NCI-H2107 treated with DMSO at 0.1 percent for 48 hours (cell line): ENCODE data around the gene RAB11FIP3.
"Not testable (repeated sequence)": the region's sequence is repeated elsewhere in the genome, so short reads cannot be mapped to it uniquely, and the experiment has no call there.

ENCODE experiments used
- DNase-seq: peaks from one replicate; lab custom pipeline; 2025; ENCODE audit not compliant: unreplicated experiment; lab: John Stamatoyannopoulos, UW

RAB11FIP3 gene

DNA sequence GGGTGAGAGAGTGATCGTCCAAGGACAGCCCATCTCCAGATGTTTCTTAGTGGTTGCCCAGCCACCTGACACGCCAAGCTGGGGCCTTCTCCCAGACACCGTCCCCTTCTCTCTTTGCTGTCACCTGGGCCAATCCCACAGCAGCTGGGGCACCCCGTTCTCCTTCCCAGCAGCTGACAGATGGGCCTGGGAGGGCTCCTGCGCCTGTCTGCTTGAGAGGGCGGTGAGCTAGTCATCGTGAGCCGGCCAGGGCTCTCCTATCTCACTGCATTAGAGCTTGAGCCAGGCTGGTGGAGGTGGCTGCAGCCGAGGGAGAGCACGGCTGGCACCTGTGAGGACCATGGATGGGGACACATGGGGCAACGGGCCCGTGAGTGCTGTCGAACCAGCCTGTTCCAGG is 41.2 kb downstream of the RAB11FIP3 start:
- no peak for DNase-seq

DNA sequence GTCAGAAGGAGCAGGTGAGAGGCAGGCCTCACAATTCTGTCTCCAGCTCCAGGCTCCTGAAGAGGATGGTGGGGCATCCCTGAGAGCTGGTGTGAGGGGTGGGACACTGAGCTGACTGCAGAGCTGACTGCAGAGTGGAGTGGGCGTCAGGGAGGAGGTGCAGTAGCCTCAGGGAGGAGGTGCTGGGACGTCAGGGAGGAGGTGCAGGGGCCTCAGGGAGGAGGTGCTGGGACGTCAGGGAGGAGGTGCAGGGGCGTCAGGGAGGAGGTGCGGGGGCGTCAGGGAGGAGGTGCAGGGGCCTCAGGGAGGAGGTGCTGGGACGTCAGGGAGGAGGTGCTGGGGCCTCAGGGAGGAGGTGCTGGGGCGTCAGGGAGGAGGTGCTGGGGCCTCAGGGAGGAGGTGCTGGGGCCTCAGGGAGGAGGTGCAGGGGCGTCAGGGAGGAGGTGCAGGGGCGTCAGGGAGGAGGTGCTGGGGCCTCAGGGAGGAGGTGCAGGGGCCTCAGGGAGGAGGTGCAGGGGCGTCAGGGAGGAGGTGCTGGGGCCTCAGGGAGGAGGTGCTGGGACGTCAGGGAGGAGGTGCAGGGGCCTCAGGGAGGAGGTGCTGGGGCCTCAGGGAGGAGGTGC is 41.9 kb downstream of the RAB11FIP3 start:
- DNase-seq: not testable (repeated sequence)

DNA sequence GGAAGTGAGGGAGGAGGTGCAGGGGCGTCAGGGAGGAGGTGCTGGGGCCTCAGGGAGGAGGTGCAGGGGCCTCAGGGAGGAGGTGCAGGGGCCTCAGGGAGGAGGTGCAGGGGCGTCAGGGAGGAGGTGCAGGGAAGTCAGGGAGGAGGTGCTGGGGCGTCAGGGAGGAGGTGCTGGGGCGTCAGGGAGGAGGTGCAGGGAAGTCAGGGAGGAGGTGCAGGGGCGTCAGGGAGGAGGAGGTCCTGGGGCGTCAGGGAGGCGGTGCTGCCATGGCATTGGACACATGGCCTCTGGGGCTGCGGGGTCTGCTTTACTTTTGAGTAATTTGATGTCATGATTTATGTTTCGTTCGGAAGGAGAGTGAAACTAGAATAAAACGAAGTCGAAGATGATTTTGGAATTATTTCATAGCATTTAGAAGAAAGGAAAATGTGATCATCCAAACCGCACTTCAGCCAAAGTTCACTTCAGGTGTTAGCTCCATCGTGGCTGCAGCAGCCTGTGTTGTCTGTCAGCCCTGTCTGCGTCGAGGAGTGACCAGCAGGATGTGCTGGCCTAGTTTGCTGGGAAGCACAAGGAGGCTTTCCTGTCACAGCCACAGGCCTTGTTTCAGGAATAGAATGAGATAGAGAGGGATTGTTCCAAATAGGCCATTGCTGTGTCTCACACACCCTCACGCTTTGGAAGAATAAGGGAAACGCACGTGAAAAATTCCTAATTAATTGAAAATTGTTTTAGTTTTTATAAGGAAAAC is 42.8 kb downstream of the RAB11FIP3 start:
- no peak for DNase-seq

DNA sequence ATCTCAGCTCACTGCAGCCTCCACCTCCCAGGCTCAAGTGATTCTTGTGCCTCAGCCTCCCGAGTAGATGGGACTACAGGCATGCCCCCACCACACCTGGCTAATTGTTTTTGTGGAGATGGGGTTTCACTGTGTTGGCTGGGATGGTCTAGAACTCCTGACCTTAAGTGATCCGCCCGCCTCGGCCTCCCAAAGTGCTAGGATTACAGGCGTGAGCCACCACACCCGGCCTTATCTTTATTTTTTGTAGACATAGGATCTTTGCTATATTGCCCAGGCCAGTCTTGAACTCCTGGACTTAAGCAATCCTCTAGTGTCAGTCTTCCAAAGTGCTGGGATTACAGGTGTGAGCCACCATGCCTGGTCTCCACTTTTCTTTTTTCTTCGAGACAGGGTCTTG is 44.0 kb downstream of the RAB11FIP3 start:
- not testable (repeated sequence) for DNase-seq

DNA sequence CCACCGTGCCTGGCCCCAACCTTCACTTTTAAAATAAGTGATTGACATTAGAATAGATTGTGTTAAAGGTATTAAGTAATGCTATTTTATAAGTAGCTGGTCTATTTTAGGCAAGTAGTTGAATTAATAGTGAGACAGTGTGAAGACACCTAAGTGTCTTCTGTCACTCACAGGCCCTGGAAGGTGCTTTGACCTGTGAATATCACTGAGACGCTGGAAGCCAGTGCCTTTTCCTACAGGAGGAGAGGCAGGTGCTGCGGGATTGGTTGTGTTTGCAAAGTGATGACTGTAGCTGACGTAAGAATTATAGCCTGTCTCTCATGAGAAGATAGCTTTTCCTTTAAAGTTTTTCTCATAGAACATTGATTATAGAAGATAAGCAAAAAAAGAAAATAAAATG is 45.0 kb downstream of the RAB11FIP3 start:
- no peak for DNase-seq

DNA sequence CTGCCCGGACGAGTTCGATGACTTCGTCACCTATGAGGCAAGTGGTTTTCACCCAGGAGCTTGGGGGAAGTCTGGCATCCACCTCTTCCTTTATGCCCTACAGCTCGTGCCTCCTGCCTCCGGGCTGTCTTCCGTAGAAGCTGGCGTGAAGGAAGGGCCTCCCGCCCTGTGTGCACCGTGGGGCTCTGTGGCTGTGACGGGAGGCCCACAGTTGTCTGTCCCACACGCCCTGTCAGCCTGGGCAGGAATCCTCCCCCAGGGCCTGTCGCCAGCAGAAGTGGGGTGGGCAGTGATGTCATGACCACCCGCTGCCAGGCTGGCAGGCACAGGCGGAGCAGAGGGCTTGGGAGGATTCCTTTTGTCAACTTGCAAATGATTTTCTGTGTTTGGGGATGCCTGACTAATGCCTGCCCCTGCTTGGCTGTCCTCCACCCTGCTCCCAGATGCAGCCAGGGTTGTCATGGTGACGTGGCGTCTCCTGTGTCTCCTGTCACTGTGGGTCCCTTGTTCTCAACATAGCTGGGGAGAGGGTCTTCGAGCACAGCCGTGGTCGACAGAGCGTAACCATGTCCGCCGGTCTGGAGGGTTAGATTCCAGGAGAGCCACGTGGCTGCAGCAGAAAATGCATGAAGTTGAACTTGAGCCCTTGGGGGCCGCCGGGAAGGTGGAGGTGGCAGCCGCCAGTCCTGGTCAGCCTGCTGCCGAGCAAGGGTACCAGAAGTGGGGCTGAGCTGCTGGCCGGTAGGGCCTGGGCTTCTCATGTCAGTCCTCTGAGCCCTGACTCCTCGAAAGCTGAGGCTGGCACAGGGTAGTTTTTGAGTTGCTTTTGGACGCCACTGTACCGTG is 46.1 kb downstream of the RAB11FIP3 start:
- DNase-seq: no peak

DNA sequence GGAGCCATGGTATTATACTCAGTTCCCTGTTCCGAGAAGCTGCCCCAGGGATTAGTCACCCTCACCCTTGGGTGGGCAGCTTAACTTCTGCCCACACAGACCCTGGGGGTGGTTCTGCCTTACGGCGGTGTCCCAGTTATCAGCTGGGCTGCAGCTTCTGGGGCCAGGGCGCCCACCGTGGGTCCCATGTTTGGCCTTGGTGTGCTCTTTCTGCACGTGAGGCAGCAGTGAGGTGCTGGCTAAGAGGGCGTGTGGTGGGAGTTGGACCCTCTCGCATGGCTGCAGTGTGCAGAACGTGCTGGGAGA is 46.7 kb downstream of the RAB11FIP3 start:
- no peak for DNase-seq

DNA sequence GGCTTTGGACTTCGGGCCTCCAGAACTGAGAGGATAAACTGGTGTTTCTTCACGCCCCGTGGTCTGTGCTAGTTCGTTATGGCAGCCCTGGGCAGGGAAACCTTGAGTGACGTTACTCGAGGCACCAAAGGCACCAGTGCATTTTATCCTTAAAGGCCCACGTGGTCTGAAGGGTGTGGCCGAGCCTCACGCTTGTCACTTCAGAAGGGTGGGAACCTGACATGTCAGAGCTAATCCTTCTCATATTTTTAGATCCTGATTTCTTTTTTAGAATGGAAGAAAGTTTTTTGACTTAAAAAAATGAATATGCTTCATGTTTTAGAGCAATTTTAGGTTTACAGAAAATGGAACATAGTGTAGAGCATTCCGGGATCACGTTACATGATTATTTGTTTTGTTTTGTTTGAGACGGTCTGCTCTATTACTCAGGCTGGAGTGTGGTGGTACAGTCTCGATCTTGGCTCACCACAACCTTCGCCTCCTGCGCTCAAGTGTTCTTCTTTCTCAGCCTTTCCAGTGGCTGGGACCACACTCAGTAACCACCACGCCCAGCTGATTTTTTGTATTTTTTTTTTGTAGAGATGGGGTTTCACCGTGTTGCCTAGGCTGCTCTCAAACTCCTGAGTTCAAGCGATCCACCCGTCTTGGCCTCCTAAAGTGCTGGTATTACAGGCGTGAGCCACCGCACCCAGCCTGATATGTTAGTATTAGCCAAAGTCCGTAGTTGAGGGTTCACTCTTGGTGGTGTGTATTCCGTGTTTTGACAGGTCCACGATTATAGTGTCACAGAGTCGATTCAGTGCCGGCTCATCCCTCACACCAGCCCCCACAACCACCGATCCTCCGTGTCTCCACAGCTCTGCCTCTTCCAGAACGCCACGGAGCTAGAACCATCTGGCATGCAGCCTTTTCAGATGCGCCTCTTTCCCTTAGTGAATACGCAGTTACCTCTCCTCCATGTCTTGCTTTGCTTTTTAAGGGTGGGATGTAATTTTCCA is 47.9 kb downstream of the RAB11FIP3 start:
- peak; percentile 22 for DNase-seq

DNA sequence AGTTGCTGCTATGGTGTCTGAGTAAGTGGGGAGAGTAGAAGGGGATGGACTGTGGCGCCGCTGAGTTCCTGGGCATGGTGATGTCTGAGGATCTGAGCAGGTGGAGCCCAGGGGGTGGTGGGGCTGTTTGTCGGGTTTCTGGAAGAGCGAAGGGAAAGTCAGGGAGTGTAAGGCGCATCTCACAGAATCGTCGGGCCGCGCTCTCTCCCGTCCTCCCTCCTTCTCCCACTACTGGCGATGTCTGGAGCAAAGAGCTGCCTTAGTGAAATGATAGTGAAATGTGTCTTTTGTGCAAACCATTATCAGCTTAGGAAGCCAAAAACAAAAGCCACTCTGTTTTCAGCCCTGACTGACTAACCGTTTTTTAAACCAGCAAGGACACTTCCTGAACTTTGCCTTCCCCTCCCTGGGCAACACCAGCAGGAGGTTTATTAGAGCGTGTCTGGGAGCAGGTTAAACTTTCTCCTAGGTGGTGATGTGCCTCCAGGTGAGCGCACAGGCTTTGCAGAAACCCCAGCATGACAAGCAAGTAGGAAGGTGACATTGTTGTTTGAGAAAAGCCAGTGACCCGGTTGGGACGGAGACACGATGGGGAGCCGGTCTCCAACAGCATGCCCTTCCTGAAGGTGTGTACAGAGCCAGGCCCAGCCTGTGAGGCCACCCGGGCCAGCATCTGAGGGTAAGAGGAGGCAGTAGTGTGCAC is 49.1 kb downstream of the RAB11FIP3 start:
- no peak for DNase-seq

DNA sequence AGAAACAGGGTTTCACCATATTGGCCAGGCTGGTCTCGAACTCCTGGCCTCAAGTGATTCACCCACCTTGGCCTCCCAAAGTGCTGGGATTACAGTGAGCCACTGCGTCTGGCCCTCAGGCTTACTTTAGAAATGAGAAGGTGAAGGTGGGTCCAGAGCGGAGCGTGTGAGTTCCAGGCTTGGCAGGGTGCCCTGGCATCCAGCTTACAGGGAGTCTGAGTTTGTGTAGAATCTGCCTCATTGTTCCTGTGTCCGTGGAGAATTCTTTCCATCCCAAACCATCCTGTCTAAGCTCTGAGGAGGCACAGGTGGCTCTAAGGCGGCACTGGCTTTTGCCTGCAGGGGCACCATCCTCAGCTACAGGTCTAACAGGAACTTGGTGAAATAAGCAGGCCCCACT is 50.6 kb downstream of the RAB11FIP3 start:
- no peak for DNase-seq

DNA sequence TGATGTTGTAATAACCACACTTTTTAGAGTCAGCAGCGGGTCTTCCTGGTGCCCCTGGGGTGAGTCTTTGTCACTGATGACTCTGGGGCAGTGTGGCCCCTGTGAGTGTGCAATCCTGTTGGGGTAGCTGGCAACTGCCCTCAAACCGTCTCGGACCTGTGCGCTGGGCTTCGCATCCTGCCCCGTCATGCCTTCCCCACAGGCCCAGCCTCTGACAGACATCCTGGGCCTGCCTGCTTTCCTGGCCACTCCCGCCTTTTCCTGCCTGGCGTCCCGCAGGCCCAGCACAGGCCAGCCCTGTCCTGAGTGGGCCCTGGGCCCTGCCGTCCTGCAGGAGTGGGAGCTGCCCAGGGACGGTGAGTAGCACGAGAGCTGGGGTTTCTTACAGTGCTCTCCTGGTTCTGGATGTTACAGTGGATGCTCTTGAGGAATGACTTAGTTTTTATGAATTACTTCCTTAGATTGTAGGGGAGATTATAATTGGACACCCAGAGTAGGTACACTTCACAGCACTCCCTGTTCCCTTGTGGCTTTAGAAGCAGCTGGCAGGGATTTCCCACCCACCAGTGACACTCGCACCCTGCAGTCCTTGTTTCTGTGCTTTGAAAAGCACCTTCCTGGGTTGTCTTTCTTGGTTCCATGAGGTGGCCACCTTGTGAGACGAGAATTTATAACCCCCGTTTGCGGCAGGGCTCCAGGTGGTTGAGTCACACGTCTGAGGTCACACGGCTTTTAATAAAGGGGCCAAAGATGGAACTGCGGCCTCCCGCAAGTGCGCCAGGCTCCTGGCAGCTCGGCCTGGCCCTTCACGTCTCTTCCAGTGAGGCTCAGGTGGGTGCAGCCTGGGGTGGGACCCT is 52.1 kb downstream of the RAB11FIP3 start:
- DNase-seq: no peak

DNA sequence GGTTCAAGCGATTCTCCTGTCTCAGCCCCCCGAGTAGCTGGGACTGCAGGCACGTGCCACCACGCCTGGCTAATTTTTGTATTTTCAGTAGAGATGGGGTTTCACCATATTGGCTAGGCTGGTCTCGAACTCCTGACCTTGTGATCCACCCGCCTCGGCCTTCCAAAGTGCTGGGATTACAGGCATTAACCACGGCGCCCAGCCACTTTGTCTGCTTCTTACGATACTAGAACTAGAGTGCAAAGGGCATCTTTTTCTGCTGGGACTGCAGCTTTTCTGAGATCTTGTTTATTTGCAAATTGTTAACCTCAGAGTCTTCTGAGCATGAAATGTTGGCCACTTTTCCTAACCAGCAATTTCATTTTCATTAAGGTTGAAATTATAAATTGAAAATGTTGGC is 52.8 kb downstream of the RAB11FIP3 start:
- DNase-seq: not testable (repeated sequence)

DNA sequence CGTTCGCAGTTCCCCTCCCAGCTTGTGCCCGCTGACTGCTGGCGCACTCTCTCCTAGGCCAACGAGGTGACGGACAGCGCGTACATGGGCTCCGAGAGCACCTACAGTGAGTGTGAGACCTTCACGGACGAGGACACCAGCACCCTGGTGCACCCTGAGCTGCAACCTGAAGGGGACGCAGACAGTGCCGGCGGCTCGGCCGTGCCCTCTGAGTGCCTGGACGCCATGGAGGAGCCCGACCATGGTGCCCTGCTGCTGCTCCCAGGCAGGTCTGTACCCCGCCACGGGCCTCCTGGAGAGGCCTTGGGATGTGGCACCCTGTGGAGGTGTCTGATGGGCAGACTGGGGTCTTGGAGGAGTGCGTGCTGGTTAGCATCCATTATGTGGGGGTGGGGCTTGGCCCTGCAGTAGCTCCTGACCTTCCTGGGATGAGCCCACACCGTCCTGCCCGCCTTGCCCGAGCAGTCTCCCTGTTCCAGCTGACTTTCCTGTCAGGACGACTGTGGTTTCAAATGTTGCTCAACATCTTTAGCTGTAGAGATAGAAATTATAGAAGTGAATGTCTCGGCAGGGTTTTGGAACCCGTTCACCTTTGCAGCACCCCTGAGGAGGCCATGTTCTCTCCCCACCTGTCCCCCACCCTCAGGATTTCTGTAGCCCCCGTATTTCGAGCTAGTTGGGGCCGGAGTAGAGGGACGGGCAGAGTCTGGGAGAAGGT is 57.2 kb downstream of the RAB11FIP3 start:
- no peak for DNase-seq

DNA sequence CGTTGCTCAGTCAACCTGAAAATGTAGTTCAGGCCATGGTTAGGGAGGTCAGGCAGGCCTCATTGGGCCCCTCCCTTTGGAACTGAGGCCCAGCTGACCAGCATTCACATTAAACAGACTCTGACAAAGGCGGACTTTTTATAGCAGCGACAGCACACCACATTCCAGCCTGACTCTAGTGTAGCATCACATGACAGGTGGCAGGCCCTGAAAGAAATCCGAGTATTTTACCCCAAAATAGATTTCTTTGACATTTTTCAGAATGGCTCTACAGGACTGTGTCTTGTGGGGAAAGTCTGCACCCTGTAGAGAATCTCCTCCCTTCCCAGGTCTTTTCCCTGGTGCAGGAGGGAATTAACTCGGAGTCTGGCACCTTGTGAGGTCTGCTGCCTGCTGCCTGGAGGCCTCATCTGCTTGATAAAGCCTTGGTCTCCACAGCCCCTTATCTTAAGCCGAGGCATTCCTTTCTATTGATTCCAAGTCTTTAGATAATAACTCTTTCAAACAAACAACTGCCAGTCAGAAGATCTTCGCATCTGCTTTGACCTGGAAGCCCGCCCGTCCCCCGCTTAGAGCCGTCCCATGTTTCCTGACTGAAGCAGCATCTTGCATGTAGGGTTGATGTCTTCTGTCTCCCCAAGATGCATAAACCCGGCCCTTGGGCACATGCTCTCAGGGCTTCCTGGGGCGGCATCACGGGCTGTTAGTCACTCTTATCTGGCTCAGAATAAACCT is 58.1 kb downstream of the RAB11FIP3 start:
- no peak for DNase-seq

DNA sequence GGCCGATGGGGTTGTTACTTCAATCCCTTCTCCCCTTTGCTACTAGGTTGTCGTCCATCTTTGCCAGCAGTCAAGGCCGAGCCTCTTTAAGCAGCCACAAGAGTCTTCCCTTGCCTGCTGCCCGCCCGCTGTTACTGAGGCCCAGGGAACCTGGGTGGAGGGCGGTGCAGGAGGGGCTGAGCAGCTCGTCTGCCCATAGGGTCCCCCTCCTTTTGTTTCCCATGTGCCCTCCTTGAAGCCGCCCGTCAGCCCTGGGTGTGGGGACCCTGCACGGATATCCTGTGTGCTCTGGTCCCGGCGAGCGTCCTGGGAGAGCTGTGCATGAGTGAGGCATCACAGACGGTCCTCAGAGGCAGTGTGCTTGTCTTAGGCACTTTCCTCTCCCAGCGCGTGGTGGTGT is 64.2 kb downstream of the RAB11FIP3 start:
- DNase-seq: no peak

DNA sequence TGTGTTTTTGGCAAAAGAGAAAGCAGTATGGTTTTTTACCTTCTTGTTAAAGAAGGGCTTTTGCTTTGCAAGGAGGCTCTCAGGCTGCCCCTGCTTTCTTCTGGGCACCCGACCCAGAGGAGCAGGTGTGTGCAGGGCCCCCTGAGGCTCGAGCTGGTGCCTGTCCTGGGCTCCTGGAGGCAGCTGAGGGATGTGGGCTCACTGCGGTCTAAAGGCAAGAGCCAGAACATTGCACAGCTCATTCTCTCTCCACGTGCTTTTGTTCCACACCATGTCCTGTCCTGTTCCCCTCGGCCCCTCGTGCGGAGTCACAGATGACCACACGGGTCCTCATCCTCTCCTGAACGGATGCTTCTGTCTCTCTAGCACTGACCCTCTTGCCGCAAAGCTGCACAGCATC is 65.3 kb downstream of the RAB11FIP3 start:
- DNase-seq: no peak

DNA sequence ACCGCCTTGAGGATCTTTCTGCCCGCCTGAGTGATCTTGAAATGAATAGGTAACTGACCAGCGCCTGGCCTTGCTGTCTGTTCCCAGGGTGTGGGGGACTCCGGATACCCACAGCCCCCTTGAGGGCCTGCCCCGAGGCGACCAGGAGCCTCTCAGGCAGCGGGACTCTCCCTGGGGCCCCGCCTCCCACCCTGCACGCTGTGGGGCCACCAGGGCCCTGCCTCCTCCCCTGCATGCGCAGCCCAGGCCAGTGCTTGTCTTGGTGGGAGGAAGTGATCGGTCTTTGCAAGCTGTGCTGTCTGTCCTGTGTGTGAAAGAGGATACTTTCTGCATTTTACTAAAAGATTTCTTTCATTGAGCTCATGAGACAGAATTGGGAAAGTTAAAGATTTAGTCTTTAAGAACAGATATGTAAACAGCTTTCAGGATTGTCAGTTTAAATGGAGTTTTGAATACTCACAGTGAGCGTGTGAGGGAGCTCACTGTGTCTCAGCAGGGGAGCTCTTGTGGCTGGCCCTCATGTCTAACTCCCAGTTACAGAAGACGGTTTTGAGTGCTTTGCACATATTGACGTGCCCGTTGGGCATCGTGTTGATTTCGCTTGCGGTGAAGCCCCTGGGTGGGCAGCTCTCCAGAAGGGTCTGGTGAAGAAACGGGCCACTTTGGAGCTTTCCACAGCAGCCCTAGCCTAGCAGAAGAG is 65.9 kb downstream of the RAB11FIP3 start:
- DNase-seq: peak; percentile 66
